HEK293 (cell line): Measurements from ENCODE around the gene CSGALNACT2.
A peak's percentile ranks its signal among the peaks of the same experiment; 100 is the strongest.

Source experiments
- BCL11B ChIP-seq: fragments of 450-650 bp; formaldehyde crosslinking; IDR thresholded peaks from 2 replicates; pipeline ENCODE4 v1.5.1; 2016; ENCODE audit warnings: low read depth, missing biosample characterization, missing genetic modification characterization
- KLF8 ChIP-seq: fragments of 450-650 bp; formaldehyde crosslinking; IDR thresholded peaks from 2 replicates; pipeline ENCODE4 v1.5.1; 2016; ENCODE audit warnings: missing biosample characterization, missing genetic modification characterization
- REPIN1 ChIP-seq: fragments of 450-650 bp; formaldehyde crosslinking; IDR thresholded peaks from 2 replicates; pipeline ENCODE4 v1.5.1; 2017; ENCODE audit warnings: missing biosample characterization, missing genetic modification characterization, low read depth
- SCRT2 ChIP-seq: fragments of 450-650 bp; formaldehyde crosslinking; IDR thresholded peaks from 2 replicates; pipeline ENCODE4 v1.5.1; 2016; ENCODE audit warnings: missing biosample characterization, missing genetic modification characterization
- SETDB1 ChIP-seq: IDR thresholded peaks from one replicate; pipeline ENCODE4 v1.6.1; 2017; ENCODE audit warnings: mild to moderate bottlenecking, low read length, moderate library complexity, mixed read lengths; ENCODE audit not compliant: insufficient read length
- ZBTB21 ChIP-seq: fragments of 450-650 bp; formaldehyde crosslinking; IDR thresholded peaks from 2 replicates; pipeline ENCODE4 v1.5.1; 2017; ENCODE audit warnings: missing biosample characterization, missing genetic modification characterization
- ZIC2 ChIP-seq: fragments of 450-650 bp; formaldehyde crosslinking; IDR thresholded peaks from 2 replicates; pipeline ENCODE4 v1.5.1; 2016; ENCODE audit warnings: missing biosample characterization, missing genetic modification characterization
- ZNF146 ChIP-seq: fragments of 450-650 bp; formaldehyde crosslinking; IDR thresholded peaks from 2 replicates; pipeline ENCODE4 v1.5.1; 2016; ENCODE audit warnings: missing biosample characterization, missing genetic modification characterization
- ZNF19 ChIP-seq: fragments of 450-650 bp; formaldehyde crosslinking; IDR thresholded peaks from 2 replicates; pipeline ENCODE4; 2016; ENCODE audit warnings: missing biosample characterization, missing genetic modification characterization, low read depth
- ZNF202 ChIP-seq: fragments of 450-650 bp; formaldehyde crosslinking; IDR thresholded peaks from 2 replicates; pipeline ENCODE4 v1.5.1; 2016; ENCODE audit warnings: missing biosample characterization, missing genetic modification characterization, borderline replicate concordance
- ZNF266 ChIP-seq: fragments of 450-650 bp; formaldehyde crosslinking; IDR thresholded peaks from 2 replicates; pipeline ENCODE4 v1.5.1; 2016; ENCODE audit warnings: missing biosample characterization, missing genetic modification characterization, low read depth
- ZNF311 ChIP-seq: fragments of 450-650 bp; formaldehyde crosslinking; IDR thresholded peaks from 2 replicates; pipeline ENCODE4 v1.5.1; 2017; ENCODE audit warnings: missing biosample characterization, missing genetic modification characterization, borderline replicate concordance
- ZNF335 ChIP-seq: fragments of 450-650 bp; formaldehyde crosslinking; conservative IDR thresholded peaks from 2 replicates; pipeline ENCODE4 v1.5.1; 2016; ENCODE audit warnings: missing biosample characterization, missing genetic modification characterization
- ZNF366 ChIP-seq: fragments of 450-650 bp; formaldehyde crosslinking; conservative IDR thresholded peaks from 2 replicates; pipeline ENCODE4 v1.5.1; 2016; ENCODE audit warnings: missing biosample characterization, missing genetic modification characterization
- ZNF423 ChIP-seq: fragments of 450-650 bp; formaldehyde crosslinking; IDR thresholded peaks from 2 replicates; pipeline ENCODE4 v1.5.1; 2016; ENCODE audit warnings: missing biosample characterization, missing genetic modification characterization
- ZNF558 ChIP-seq: fragments of 450-650 bp; formaldehyde crosslinking; IDR thresholded peaks from 2 replicates; pipeline ENCODE4 v1.5.1; 2016; ENCODE audit warnings: missing biosample characterization, missing genetic modification characterization
- ZNF561 ChIP-seq: fragments of 450-650 bp; IDR thresholded peaks from 2 replicates; pipeline ENCODE4 v1.5.1; 2018; ENCODE audit warnings: missing biosample characterization, missing genetic modification characterization, borderline replicate concordance
- ZNF600 ChIP-seq: fragments of 450-650 bp; formaldehyde crosslinking; IDR thresholded peaks from 2 replicates; pipeline ENCODE4 v1.5.1; 2016; ENCODE audit warnings: missing biosample characterization, missing genetic modification characterization
- ZNF747 ChIP-seq: fragments of 450-650 bp; formaldehyde crosslinking; IDR thresholded peaks from 2 replicates; pipeline ENCODE4 v1.5.1; 2016; ENCODE audit warnings: missing biosample characterization, missing genetic modification characterization
- ZNF776 ChIP-seq: fragments of 450-650 bp; formaldehyde crosslinking; IDR thresholded peaks from 2 replicates; pipeline ENCODE4 v1.5.0; 2017; ENCODE audit warnings: missing biosample characterization, missing genetic modification characterization, borderline replicate concordance
- TF ChIP-seq, protein P1 (sequence below): fragments of 450-650 bp; formaldehyde crosslinking; IDR thresholded peaks from 2 replicates; pipeline ENCODE4 v1.5.1; 2017; ENCODE audit warnings: missing biosample characterization, missing genetic modification characterization
- TF ChIP-seq, protein P2 (sequence below): fragments of 450-650 bp; formaldehyde crosslinking; IDR thresholded peaks from 2 replicates; pipeline ENCODE4 v1.5.1; 2016; ENCODE audit warnings: missing biosample characterization, missing genetic modification characterization
- TF ChIP-seq, protein P3 (sequence below): fragments of 450-650 bp; formaldehyde crosslinking; IDR thresholded peaks from 2 replicates; pipeline ENCODE4 v1.5.1; 2016; ENCODE audit warnings: missing biosample characterization, missing genetic modification characterization
- TF ChIP-seq, protein P4 (sequence below): fragments of 450-650 bp; formaldehyde crosslinking; IDR thresholded peaks from 2 replicates; pipeline ENCODE4 v1.5.0; 2017; ENCODE audit warnings: missing biosample characterization, missing genetic modification characterization, borderline replicate concordance
- TF ChIP-seq, protein P5 (sequence below): fragments of 450-650 bp; formaldehyde crosslinking; IDR thresholded peaks from 2 replicates; pipeline ENCODE4 v1.5.1; 2016; ENCODE audit warnings: missing biosample characterization, missing genetic modification characterization, low read depth

CSGALNACT2 gene

DNA sequence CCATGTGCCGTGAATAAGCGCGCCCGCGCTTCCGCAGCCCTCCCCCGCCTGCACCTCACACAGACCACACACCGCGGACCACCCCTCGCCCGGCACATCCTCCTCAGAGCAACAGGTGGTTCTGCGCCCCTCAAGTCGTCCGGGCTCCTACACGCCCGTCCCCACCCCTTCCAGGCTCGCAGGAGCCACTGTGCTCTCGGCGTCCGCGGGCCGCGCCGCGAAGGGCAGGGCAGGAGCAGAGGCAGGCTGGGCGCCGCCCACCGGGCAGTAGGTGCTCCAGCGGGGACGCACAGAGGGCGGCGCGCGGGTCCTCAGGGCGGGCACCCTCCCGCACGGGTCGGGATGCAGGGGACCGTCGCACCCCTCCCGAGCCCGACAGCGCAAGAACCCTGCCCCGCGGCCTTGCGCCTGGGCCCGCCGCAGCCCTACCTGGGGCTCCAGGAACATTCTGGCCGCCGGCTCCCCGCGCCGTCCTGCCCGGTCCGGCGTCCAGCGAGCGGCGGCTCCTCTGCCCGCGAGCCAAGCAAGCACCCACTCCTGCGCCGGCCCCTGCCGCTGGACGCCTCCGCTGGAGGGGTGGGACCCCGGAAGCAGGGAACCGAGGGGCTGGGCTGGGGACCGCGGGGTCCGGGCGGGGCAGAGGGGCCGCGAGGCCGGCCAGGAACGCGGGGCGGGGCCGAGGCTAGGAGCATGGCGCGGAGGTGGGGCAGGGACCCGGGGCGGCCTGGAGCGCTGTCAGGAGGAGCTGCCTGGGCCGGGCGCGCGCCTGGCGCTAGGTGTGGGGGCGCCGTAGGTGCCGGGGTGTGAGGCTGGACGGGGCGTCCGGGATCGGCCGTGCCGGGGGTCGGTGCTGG lies 91.2 kb downstream of the CSGALNACT2 start (continued):
- TF ChIP-seq, protein P1, sequence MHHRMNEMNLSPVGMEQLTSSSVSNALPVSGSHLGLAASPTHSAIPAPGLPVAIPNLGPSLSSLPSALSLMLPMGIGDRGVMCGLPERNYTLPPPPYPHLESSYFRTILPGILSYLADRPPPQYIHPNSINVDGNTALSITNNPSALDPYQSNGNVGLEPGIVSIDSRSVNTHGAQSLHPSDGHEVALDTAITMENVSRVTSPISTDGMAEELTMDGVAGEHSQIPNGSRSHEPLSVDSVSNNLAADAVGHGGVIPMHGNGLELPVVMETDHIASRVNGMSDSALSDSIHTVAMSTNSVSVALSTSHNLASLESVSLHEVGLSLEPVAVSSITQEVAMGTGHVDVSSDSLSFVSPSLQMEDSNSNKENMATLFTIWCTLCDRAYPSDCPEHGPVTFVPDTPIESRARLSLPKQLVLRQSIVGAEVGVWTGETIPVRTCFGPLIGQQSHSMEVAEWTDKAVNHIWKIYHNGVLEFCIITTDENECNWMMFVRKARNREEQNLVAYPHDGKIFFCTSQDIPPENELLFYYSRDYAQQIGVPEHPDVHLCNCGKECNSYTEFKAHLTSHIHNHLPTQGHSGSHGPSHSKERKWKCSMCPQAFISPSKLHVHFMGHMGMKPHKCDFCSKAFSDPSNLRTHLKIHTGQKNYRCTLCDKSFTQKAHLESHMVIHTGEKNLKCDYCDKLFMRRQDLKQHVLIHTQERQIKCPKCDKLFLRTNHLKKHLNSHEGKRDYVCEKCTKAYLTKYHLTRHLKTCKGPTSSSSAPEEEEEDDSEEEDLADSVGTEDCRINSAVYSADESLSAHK (tag by site-specific recombination) = no peak
- TF ChIP-seq ZNF202 (tag by site-specific recombination) = no peak
- no peak for TF ChIP-seq REPIN1 (tag by site-specific recombination)
- no peak for TF ChIP-seq ZNF366
- no peak for TF ChIP-seq SETDB1
- no peak for TF ChIP-seq ZNF747 (tag by site-specific recombination)
- no peak for TF ChIP-seq ZNF266 (tag by site-specific recombination)
- peak; percentile 73 for TF ChIP-seq ZNF423 (tag by site-specific recombination)
- TF ChIP-seq, protein P2, sequence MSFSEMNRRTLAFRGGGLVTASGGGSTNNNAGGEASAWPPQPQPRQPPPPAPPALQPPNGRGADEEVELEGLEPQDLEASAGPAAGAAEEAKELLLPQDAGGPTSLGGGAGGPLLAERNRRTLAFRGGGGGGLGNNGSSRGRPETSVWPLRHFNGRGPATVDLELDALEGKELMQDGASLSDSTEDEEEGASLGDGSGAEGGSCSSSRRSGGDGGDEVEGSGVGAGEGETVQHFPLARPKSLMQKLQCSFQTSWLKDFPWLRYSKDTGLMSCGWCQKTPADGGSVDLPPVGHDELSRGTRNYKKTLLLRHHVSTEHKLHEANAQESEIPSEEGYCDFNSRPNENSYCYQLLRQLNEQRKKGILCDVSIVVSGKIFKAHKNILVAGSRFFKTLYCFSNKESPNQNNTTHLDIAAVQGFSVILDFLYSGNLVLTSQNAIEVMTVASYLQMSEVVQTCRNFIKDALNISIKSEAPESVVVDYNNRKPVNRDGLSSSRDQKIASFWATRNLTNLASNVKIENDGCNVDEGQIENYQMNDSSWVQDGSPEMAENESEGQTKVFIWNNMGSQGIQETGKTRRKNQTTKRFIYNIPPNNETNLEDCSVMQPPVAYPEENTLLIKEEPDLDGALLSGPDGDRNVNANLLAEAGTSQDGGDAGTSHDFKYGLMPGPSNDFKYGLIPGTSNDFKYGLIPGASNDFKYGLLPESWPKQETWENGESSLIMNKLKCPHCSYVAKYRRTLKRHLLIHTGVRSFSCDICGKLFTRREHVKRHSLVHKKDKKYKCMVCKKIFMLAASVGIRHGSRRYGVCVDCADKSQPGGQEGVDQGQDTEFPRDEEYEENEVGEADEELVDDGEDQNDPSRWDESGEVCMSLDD = no peak
- no peak for TF ChIP-seq ZNF776 (tag by site-specific recombination)
- TF ChIP-seq, protein P3, sequence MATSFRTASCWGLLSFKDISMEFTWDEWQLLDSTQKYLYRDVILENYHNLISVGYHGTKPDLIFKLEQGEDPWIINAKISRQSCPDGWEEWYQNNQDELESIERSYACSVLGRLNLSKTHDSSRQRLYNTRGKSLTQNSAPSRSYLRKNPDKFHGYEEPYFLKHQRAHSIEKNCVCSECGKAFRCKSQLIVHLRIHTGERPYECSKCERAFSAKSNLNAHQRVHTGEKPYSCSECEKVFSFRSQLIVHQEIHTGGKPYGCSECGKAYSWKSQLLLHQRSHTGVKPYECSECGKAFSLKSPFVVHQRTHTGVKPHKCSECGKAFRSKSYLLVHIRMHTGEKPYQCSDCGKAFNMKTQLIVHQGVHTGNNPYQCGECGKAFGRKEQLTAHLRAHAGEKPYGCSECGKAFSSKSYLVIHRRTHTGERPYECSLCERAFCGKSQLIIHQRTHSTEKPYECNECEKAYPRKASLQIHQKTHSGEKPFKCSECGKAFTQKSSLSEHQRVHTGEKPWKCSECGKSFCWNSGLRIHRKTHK (tag by site-specific recombination) = no peak
- TF ChIP-seq, protein P4, sequence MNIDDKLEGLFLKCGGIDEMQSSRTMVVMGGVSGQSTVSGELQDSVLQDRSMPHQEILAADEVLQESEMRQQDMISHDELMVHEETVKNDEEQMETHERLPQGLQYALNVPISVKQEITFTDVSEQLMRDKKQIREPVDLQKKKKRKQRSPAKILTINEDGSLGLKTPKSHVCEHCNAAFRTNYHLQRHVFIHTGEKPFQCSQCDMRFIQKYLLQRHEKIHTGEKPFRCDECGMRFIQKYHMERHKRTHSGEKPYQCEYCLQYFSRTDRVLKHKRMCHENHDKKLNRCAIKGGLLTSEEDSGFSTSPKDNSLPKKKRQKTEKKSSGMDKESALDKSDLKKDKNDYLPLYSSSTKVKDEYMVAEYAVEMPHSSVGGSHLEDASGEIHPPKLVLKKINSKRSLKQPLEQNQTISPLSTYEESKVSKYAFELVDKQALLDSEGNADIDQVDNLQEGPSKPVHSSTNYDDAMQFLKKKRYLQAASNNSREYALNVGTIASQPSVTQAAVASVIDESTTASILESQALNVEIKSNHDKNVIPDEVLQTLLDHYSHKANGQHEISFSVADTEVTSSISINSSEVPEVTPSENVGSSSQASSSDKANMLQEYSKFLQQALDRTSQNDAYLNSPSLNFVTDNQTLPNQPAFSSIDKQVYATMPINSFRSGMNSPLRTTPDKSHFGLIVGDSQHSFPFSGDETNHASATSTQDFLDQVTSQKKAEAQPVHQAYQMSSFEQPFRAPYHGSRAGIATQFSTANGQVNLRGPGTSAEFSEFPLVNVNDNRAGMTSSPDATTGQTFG (tag by site-specific recombination) = no peak
- TF ChIP-seq, protein P5, sequence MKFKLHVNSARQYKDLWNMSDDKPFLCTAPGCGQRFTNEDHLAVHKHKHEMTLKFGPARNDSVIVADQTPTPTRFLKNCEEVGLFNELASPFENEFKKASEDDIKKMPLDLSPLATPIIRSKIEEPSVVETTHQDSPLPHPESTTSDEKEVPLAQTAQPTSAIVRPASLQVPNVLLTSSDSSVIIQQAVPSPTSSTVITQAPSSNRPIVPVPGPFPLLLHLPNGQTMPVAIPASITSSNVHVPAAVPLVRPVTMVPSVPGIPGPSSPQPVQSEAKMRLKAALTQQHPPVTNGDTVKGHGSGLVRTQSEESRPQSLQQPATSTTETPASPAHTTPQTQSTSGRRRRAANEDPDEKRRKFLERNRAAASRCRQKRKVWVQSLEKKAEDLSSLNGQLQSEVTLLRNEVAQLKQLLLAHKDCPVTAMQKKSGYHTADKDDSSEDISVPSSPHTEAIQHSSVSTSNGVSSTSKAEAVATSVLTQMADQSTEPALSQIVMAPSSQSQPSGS (tag by site-specific recombination) = no peak
- peak; percentile 76 for TF ChIP-seq ZNF335 (tag by site-specific recombination)
- TF ChIP-seq ZNF558 (tag by site-specific recombination) = no peak
- TF ChIP-seq ZIC2 (tag by site-specific recombination) = 0 out of 2 replicates have a peak, but pooled peaks have one; percentile 6
- TF ChIP-seq ZNF146 (tag by site-specific recombination) = no peak
- TF ChIP-seq KLF8 (tag by site-specific recombination) = no peak; the same call in 1 of the 2 replicates
- TF ChIP-seq ZNF600 (tag by site-specific recombination) = no peak; the same call in 1 of the 2 replicates
- no peak for TF ChIP-seq ZNF311
- peak; percentile 99 for TF ChIP-seq SCRT2
- TF ChIP-seq ZNF19 (tag by site-specific recombination) = no peak
- no peak for TF ChIP-seq BCL11B (tag by site-specific recombination)
- TF ChIP-seq ZNF561 (tag by site-specific recombination) = peak; percentile 86; the same call in 1 of the 2 replicates
- TF ChIP-seq ZBTB21 = no peak
